Fibroblast of mammary gland (primary cell): ENCODE data around the gene CALU.
A peak's percentile ranks its signal among the peaks of the same experiment; 100 is the strongest.

Experiments used
- DNase-seq: peaks from one replicate; pipeline ENCODE4 v3.0.0-alpha.2; 2010; ENCODE audit warnings: low read depth
- H3K4me3 ChIP-seq: 2 replicates; pipeline ENCODE4 v1.5.1; 2011; ENCODE audit warnings: low read depth, mild to moderate bottlenecking, low read length, moderate library complexity; ENCODE audit not compliant: control insufficient read depth
- CTCF ChIP-seq: conservative IDR thresholded peaks from 2 replicates; pipeline ENCODE4 v1.5.1; 2011; ENCODE audit warnings: low read depth, low read length, inconsistent platforms; ENCODE audit not compliant: control insufficient read depth, insufficient read depth

The CALU gene

GRCh38 chr7:128804484-128804883 lies 65.3 kb downstream of the CALU start:
- no peak for DNase-seq
- no peak for TF ChIP-seq CTCF
- H3K4me3 ChIP-seq = no peak overlapping the region

- no peak for DNase-seq
- H3K4me3 ChIP-seq = no peak overlapping the region
- no peak for TF ChIP-seq CTCF
Measured at GRCh38 chr7:128805225-128805624, 66.1 kb downstream of the CALU start.

- no peak overlapping the region for H3K4me3 ChIP-seq
- no peak for TF ChIP-seq CTCF
- no peak for DNase-seq
Measured at GRCh38 chr7:128807191-128807590, 68.0 kb downstream of the CALU start.

GRCh38 chr7:128809363-128809762 lies 70.2 kb downstream of the CALU start:
- TF ChIP-seq CTCF = no peak
- DNase-seq = no peak
- no peak overlapping the region for H3K4me3 ChIP-seq

- H3K4me3 ChIP-seq = no peak overlapping the region
- TF ChIP-seq CTCF = no peak
- peak; percentile 31 for DNase-seq
Measured at GRCh38 chr7:128810473-128810872, 71.3 kb downstream of the CALU start.

GRCh38 chr7:128810997-128811396 lies 71.8 kb downstream of the CALU start:
- no peak overlapping the region for H3K4me3 ChIP-seq
- no peak for DNase-seq
- no peak for TF ChIP-seq CTCF

- DNase-seq = no peak
- TF ChIP-seq CTCF = no peak
- H3K4me3 ChIP-seq = no peak overlapping the region
Measured at GRCh38 chr7:128811631-128812430, 72.7 kb downstream of the CALU start.
